HG03139 (cell line): ENCODE results near the gene ECE2.
"Not testable (repeated sequence)": the region's sequence is repeated elsewhere in the genome, so short reads cannot be mapped to it uniquely, and the experiment has no call there.

Experiments
- ATAC-seq: cut with Tn5 transposase; IDR thresholded peaks from one replicate; pipeline ENCODE4 v1.9.1; 2021; ENCODE audit not compliant: unreplicated experiment

Gene ECE2

DNA sequence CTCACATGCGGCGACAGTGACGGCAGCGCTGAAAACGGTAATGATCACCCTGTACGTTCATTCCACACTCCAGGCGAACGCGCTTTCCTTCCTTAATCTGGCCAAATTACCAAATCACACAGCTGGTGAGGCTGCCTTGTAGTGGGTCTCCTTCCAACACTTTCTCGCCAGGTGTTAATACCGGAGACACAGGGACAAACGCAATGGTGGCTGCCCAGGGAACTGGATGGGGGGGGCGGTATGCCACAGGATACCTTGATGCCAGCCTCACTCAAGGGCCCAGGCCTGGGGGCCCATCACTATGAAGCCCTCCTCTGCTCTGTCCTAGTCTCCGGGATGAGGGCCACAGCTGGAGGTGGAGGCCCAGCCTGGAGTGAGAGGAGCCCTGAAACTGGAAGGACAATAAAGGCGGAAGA, 13.1 kb upstream of the ECE2 start:
- ATAC-seq, result no peak

- not testable (repeated sequence) for ATAC-seq
Observed at GRCh38 chr3:184267249-184267648, 8.6 kb upstream of the ECE2 start.

DNA sequence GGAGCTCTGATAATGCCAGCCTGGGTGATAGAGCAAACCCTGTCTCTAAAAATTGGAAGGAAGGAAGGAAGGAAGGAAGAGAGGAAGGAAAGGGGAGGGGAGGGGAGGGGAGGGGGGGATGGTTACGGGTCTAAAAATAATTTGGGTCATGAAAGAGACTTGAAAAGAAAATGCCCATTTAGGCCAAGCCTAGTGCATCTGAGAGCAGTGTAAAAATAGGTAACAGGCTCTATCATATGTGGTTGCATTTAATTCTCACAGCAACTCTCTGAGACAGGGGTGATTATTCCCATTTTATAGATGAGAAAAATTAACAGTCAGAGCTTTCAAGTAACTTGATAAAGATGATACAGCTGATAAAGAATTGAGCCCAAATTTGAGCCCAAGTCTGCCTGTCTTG, 3.6 kb upstream of the ECE2 start:
- no peak for ATAC-seq

GRCh38 chr3:184275381-184275701, 481 bp upstream of the ECE2 start:
- no peak for ATAC-seq

- ATAC-seq, result no peak
Observed at GRCh38 chr3:184277366-184277765, 1.5 kb downstream of the ECE2 start.

DNA sequence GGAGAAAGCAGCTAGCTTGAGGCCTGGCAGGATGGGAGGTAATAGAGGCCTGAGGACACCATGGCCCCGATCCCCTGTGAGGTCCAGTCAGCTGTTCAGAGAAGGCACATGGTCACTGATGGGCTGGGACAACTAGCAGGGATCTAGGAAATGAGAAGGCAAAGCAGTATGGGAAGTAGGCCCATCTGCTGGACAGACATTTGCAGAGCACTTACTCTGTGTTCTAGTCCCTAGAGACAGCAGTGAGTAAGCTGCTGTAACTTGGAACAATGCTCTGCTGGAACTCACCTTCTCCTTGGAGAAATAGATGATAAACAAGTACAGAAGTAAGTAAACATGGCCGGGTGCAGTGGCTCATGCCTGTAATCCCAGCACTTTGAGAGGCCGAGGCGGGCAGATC, 7.1 kb downstream of the ECE2 start:
- ATAC-seq, result no peak

GRCh38 chr3:184283681-184284080, 7.9 kb downstream of the ECE2 start:
- ATAC-seq, result no peak

- ATAC-seq, result no peak
Observed at GRCh38 chr3:184284696-184285095, 8.9 kb downstream of the ECE2 start.

DNA sequence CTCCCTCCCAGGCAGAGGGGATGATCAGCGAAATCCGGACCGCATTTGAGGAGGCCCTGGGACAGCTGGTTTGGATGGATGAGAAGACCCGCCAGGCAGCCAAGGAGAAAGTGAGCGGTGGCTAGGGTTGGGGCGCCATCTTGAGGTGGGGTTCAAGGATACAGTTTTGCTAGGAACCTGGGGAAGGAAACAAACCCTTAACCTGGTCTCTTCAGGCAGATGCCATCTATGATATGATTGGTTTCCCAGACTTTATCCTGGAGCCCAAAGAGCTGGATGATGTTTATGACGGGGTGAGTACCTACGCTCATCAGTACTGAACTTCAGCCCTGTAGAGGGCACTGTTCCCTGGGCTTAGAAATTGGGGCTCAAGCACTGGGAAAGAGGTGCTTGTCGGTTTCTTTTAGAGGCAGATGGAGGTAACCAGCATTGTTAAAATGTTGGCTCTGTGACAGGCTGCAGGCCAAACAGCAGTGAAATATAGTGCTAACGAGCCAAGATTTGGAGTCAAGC, 13.7 kb downstream of the ECE2 start:
- ATAC-seq, result no peak

DNA sequence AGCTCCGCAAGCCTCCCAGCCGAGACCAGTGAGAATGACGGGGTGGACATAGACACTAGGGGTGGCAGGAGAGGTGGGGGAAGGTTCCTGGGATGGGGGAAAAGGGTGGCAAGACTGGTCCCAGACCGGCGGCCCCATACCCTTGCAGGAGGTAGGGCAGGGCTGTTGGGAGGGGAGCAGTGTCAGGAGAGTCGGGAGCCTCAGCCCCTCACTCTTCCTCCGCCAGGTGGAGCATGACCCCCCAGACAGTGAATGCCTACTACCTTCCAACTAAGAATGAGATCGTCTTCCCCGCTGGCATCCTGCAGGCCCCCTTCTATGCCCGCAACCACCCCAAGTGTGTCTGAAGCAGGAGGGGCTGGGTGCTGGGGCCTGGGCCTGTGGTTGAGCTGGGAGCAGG, 14.5 kb downstream of the ECE2 start:
- ATAC-seq, result no peak

DNA sequence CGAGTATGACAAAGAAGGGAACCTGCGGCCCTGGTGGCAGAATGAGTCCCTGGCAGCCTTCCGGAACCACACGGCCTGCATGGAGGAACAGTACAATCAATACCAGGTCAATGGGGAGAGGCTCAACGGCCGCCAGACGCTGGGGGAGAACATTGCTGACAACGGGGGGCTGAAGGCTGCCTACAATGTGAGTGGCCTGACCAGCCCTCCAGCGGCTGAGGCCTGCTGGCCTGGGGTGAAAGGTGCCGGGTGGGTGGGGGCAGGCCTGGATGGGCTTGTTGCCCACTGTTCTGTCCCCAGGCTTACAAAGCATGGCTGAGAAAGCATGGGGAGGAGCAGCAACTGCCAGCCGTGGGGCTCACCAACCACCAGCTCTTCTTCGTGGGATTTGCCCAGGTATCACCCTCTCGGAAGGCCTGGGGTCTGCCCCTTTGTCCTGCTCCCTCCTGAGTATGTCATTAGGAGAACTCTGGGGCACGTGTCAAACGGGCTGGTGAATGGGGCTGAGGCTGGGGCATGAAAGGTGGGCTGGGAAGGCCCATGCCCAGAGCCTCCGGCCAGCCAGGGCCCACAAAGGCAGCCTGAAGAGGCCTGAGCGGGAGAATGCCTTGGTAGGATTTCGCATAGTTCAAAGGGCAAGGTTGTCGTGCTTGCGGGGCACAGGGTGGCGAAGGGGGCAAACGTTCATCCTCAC, 15.4 kb downstream of the ECE2 start:
- no peak for ATAC-seq

DNA sequence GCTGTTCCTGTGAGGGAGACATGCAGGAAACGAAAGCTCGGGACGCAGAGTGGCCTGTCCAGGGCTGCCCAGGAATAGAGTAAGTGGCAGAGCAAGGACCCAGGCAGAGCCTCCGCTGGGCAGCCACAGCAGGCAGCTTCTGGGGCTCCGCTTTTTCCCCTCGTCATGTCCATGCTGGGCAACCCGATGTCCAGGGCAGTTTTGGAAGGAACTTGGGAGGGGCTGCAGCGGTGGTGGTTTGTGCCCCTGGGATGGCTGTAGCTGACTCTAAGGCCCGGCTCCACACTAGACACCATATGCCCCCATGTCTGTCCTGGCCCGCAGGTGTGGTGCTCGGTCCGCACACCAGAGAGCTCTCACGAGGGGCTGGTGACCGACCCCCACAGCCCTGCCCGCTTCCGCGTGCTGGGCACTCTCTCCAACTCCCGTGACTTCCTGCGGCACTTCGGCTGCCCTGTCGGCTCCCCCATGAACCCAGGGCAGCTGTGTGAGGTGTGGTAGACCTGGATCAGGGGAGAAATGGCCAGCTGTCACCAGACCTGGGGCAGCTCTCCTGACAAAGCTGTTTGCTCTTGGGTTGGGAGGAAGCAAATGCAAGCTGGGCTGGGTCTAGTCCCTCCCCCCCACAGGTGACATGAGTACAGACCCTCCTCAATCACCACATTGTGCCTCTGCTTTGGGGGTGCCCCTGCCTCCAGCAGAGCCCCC, 16.1 kb downstream of the ECE2 start:
- no peak for ATAC-seq

GRCh38 chr3:184295771-184296170, 19.9 kb downstream of the ECE2 start:
- no peak for ATAC-seq

- ATAC-seq, result no peak
Observed at GRCh38 chr3:184296616-184297015, 20.8 kb downstream of the ECE2 start.

- peak; percentile 93 for ATAC-seq
Observed at GRCh38 chr3:184298759-184299487, 23.1 kb downstream of the ECE2 start, which contains the start of gene PSMD2. TSS of gene PSMD2 (plus strand) at chr3:184299241. CDS start at chr3:184299267, 26 bp downstream.

- no peak for ATAC-seq
Observed at GRCh38 chr3:184299488-184300377, 23.9 kb downstream of the ECE2 start.

DNA sequence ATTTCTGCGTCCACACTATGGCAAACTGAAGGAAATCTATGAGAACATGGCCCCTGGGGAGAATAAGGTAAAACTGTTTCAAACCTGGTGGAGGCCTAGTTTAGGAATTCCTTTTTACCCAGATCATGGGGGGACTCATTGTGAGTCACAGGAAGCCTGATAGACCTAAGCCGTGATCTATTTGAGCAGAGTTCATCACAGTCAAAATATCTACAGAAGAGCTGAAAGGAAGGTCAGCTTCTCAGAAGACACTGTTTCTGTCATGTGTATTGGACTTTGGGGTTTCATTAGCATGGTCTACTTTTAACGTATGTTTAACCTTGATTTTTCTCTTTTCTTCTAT, 24.5 kb downstream of the ECE2 start:
- ATAC-seq, result no peak

- ATAC-seq, result no peak
Observed at GRCh38 chr3:184305577-184305976, 29.8 kb downstream of the ECE2 start.

- ATAC-seq, result no peak
Observed at GRCh38 chr3:184306341-184306972, 30.6 kb downstream of the ECE2 start.

GRCh38 chr3:184307915-184308314, 32.1 kb downstream of the ECE2 start:
- ATAC-seq, result no peak

DNA sequence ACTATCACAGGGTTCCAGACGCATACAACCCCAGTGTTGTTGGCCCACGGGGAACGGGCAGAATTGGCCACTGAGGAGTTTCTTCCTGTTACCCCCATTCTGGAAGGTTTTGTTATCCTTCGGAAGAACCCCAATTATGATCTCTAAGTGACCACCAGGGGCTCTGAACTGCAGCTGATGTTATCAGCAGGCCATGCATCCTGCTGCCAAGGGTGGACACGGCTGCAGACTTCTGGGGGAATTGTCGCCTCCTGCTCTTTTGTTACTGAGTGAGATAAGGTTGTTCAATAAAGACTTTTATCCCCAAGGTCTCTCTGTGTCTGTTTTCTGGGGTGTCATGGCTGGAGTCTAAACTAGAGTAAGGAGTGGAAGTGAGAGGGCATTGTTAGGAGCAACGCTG, 32.9 kb downstream of the ECE2 start:
- no peak for ATAC-seq
